ENCODE data around the gene FAM210B. TPM values are rescaled to one million over a fixed set of nuclear protein-coding genes. Genes with fewer than 3 reads are reported as not detected.

Gene FAM210B
- total and polyA plus RNA-seq, 7 donors: 17.0 to 52.2 (median 41.9) TPM

DNA sequence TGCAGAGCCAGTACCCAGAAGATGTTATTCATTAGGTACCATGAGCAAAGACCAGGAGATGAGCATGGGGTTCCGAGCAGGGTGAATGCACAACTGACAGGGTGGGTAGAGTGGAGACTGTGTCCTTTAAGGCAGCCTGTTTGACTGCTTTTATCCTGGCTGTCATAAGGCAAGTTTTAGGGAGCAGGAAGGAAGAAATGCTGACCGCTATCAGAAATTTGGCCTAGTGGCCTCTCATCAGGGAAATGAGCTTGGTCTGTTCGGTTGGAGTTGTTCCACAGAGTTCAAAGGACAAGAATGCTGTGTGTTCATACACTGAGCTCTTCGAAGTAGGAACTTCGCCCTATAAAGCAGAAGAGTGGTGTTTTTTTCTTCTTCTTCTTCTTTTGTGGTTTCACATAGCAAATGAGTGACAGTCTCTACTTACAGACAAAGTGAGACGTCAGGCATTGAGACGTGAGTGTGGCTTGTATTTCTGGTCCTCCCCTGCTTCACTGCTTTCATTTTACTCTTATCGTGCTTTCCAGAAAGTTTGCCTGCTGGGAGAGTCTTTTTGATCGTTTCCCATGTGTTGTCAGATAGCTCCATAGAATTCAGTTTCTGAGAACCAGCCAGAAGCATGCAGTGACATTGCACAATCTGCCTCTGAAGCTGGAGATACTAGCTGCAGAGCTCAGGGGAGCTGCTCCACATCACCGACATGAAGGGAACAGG, 53.1 kb downstream of the FAM210B start, which contains the start of gene CASS4:
Gene CASS4 (plus strand): TSS at position 502 of the 714 bp plus-strand sequence. CDS start 199 bp downstream, at position 701.
- Histone ChIP-seq H3K4me1 (no peaks in the 10 kb centered on the region), H3K27me3 (no peaks in the 10 kb centered on the region), H3K9me3 (no peaks in the 10 kb centered on the region), H3K36me3 (peaks cover 0 to 23% (median 10%) of the 10 kb centered on the region in 4 donors), H3K4me3 (peak within 1 kb of the TSS in 2 of 4 donors; percentile 12 to 29), H3K27ac (peak within 1 kb of the TSS; percentile 33 to 63 (median 52))
- 28 to 74% methylated on average over 10 of the region's 10 CpGs for WGBS, 2 donors
- TF ChIP-seq EP300 (IDR thresholded peaks at IDR 0.05): no peak
- TF ChIP-seq POLR2A (IDR thresholded peaks at IDR 0.05): no peak
- TF ChIP-seq POLR2AphosphoS5 (IDR thresholded peaks at IDR 0.05): peak in 3 of 4 donors; percentile 24 to 28 (median 25)
- intact Hi-C loops (cut with DNase I): no loop called here
- DNase-seq: no peak

- Histone ChIP-seq H3K4me3 (peak overlapping the region in 2 of 4 donors; percentile 12 to 29), H3K27ac (peak overlapping the region; percentile 33 to 63 (median 52)), H3K27me3 (no peaks in the 10 kb centered on the region), H3K9me3 (no peaks in the 10 kb centered on the region), H3K36me3 (peaks cover 0 to 18% (median 6%) of the 10 kb centered on the region in 4 donors), H3K4me1 (no peaks in the 10 kb centered on the region)
- no peak for TF ChIP-seq POLR2A (IDR thresholded peaks at IDR 0.05)
- TF ChIP-seq, protein P1, sequence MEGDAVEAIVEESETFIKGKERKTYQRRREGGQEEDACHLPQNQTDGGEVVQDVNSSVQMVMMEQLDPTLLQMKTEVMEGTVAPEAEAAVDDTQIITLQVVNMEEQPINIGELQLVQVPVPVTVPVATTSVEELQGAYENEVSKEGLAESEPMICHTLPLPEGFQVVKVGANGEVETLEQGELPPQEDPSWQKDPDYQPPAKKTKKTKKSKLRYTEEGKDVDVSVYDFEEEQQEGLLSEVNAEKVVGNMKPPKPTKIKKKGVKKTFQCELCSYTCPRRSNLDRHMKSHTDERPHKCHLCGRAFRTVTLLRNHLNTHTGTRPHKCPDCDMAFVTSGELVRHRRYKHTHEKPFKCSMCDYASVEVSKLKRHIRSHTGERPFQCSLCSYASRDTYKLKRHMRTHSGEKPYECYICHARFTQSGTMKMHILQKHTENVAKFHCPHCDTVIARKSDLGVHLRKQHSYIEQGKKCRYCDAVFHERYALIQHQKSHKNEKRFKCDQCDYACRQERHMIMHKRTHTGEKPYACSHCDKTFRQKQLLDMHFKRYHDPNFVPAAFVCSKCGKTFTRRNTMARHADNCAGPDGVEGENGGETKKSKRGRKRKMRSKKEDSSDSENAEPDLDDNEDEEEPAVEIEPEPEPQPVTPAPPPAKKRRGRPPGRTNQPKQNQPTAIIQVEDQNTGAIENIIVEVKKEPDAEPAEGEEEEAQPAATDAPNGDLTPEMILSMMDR (IDR thresholded peaks at IDR 0.05): no peak
- no peak for TF ChIP-seq EP300 (IDR thresholded peaks at IDR 0.05)
- TF ChIP-seq POLR2AphosphoS5 (IDR thresholded peaks at IDR 0.05): no peak
- intact Hi-C loops (cut with DNase I): no loop called here
- no peak for DNase-seq
- 85 to 94% methylated on average over 7 of the region's 7 CpGs for WGBS, 2 donors
These were observed 53.7 kb downstream of the FAM210B start for GRCh38 chr20:56412473-56412790.

DNA sequence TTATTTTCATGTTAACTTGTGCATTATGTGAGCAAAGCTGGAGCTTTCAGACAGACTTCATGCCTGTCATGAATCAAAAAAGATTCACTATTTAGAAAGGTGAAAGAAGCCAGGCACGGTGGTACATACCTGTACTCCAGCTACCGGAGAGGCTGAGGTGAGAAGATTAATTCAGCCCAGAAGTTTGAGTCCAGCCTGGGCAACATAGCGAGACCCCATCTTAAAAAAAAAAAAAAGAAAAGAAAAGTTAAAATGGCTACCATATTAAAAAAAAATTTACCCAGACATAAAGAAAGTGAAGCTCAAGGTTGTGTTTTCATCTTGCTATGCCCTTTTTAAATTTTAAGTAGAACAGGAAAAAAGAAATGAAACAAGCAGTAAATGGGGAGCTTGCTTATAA, 54.2 kb downstream of the FAM210B start:
- TF ChIP-seq, protein P1 (IDR thresholded peaks at IDR 0.05): no peak
- no peak for TF ChIP-seq POLR2AphosphoS5 (IDR thresholded peaks at IDR 0.05)
- TF ChIP-seq EP300 (IDR thresholded peaks at IDR 0.05): no peak
- no peak for TF ChIP-seq POLR2A (IDR thresholded peaks at IDR 0.05)
- peak overlapping the region in 2 of 4 donors; percentile 12 to 29 for H3K4me3 ChIP-seq
- intact Hi-C loops (cut with DNase I): no loop called here
- 91 to 98% methylated on average over 3 of the region's 3 CpGs for WGBS, 2 donors
- DNase-seq: no peak
- H3K27me3 ChIP-seq: no peaks in the 10 kb centered on the region
- no peaks in the 10 kb centered on the region for H3K9me3 ChIP-seq
- peaks cover 0 to 12% (median under 1%) of the 10 kb centered on the region in 4 donors for H3K36me3 ChIP-seq
- peak overlapping the region in 3 of 4 donors; percentile 49 to 63 (median 55) for H3K27ac ChIP-seq
- H3K4me1 ChIP-seq: no peaks in the 10 kb centered on the region

DNA sequence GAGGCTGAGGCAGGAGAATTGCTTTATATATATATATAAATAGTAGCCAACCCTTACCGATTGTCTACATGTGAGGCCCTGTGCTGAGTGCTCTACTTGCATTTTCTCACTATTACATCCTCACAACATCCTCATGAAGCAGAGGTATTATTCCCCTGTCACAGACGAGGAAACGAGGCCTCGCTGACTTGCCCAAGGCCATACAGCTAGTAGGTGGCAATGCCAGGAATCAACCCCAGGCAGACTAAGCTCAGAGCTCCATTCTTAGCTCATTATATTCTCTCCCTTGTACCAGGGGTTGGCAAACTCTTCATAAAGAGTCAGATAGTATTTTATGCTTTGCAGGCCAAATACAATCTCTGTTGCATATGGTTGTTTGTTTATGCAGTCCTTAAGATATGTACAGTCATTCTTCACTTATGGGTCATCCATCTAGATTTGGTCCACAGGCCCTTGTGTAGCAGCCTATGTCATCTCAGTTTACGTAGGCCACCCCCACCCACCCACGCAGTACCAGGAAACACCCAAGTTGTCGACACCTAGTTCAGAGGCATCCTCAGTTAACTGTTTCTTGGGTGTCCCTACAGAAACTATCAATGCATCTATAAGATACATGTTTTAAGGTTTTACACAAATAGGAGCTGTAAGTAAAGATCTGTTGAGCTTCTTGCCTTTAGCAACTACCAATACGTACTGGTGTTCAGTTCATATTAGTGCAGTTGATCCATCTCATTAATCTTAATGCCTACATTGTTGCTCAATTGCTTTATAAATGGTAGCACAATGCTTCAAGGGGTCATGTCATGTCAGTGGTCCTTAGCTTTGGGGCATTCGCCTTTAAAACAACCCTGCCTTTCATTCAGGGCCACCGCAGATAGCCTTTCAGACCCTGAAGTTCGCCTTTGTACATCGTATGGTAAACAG, 56.3 kb downstream of the FAM210B start:
- Histone ChIP-seq H3K4me1 (no peaks in the 10 kb centered on the region), H3K27me3 (no peaks in the 10 kb centered on the region), H3K9me3 (no peaks in the 10 kb centered on the region), H3K4me3 (no peak overlapping the region), H3K36me3 (no peaks in the 10 kb centered on the region), H3K27ac (no peak overlapping the region)
- no peak for DNase-seq
- WGBS, 2 donors: 79 to 83% methylated on average over 12 of the region's 12 CpGs
- intact Hi-C loops (cut with DNase I): no loop called here
- no peak for TF ChIP-seq POLR2AphosphoS5 (IDR thresholded peaks at IDR 0.05)
- TF ChIP-seq POLR2A (IDR thresholded peaks at IDR 0.05): no peak
- TF ChIP-seq EP300 (IDR thresholded peaks at IDR 0.05): no peak
- TF ChIP-seq, protein P1 (IDR thresholded peaks at IDR 0.05): no peak

DNA sequence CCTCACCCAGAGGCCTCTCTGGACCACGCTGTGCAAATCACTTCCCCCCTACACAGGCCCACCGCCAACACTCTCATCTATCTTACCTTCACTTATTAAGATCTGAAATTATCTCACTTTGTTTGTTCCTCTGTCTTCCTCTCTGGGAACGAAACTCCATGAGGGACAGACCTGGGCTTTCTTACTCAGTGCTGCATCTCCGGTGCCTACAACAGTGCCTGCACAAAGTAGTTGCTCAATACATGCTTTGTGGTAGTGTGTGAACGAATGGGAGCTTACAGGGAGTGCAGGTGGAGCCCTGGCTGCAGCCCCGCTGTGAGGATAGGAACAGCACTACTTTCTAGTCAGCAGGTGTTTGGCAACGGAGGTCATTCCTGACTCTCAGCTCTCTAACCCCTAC, 58.6 kb downstream of the FAM210B start:
- H3K36me3 ChIP-seq: no peaks in the 10 kb centered on the region
- TF ChIP-seq, protein P1 (IDR thresholded peaks at IDR 0.05): no peak
- TF ChIP-seq EP300 (IDR thresholded peaks at IDR 0.05): no peak
- TF ChIP-seq POLR2AphosphoS5 (IDR thresholded peaks at IDR 0.05): no peak
- no peak for TF ChIP-seq POLR2A (IDR thresholded peaks at IDR 0.05)
- DNase-seq: no peak
- no peak overlapping the region for H3K4me3 ChIP-seq
- H3K4me1 ChIP-seq: no peaks in the 10 kb centered on the region
- H3K27ac ChIP-seq: no peak overlapping the region
- intact Hi-C loops (cut with DNase I): no loop called here
- no peaks in the 10 kb centered on the region for H3K9me3 ChIP-seq
- H3K27me3 ChIP-seq: no peaks in the 10 kb centered on the region
- WGBS, 2 donors: 87 to 91% methylated on average over 7 of the region's 7 CpGs
